Thyroid gland (tissue), 4 donors: ENCODE data around the gene OR52N5.

Source experiments
- CTCF ChIP-seq, 6 experiments: fragments of 200-600 bp in 3 of 6; fragments of 450-650 bp in 3 of 6; sonication (generic) in 3 of 6; IDR thresholded peaks; one replicate each; pipeline ENCODE4 v1.5.1; 2016 to 2019; ENCODE audit warnings: antibody characterized with exemption in 6 of 6, mild to moderate bottlenecking in 2 of 6, inconsistent platforms in 1 of 6, moderate library complexity in 1 of 6
- POLR2A ChIP-seq, 2 donors: fragments of 450-650 bp; IDR thresholded peaks; one replicate each; pipeline ENCODE4 v1.6.1; 2017; ENCODE audit warnings: antibody characterized with exemption in 2 of 2, mild to moderate bottlenecking in 2 of 2, moderate library complexity in 1 of 2

GRCh38 chr11:5818245-5818886, 35.2 kb upstream of the OR52N5 start:
- no peak for TF ChIP-seq CTCF (IDR thresholded peaks at IDR 0.05)
- TF ChIP-seq POLR2A (IDR thresholded peaks at IDR 0.05), result no peak
